Breast epithelium (tissue), 4 donors: Measurements from ENCODE around the gene MACROH2A1. TPM values are rescaled to one million over a fixed set of nuclear protein-coding genes. Genes with fewer than 3 reads are reported as not detected.

Experiments used
- DNase-seq, 2 donors: peaks; one replicate each; pipeline ENCODE4 v3.0.0-alpha.2; 2019; ENCODE audit warnings: low spot score in 2 of 2
- H3K27ac ChIP-seq, 2 donors: fragments of 200-600 bp; sonication (generic) in 1 of 2; one replicate each; pipeline ENCODE4 v1.5.1; 2016 to 2019; ENCODE audit warnings: mild to moderate bottlenecking in 1 of 2
- H3K27me3 ChIP-seq, 2 donors: fragments of 200-600 bp; sonication (generic) in 1 of 2; one replicate each; pipeline versions ENCODE4 v1.5.1 to v1.6.0; 2017 to 2019; ENCODE audit warnings: control low read depth in 1 of 2, mild to moderate bottlenecking in 1 of 2
- H3K36me3 ChIP-seq: fragments of 200-600 bp; one replicate; pipeline ENCODE4 v1.5.1; 2019
- H3K4me1 ChIP-seq, 2 donors: fragments of 200-600 bp; sonication (generic); one replicate each; pipeline ENCODE4 v1.5.1; 2016 to 2019; ENCODE audit warnings: control low read depth in 1 of 2
- H3K4me3 ChIP-seq, 3 donors: fragments of 200-600 bp; sonication (generic); 1 replicate in 2 of 3; 2 replicates in 1 of 3; pipeline ENCODE4 v1.5.1; 2016 to 2019; ENCODE audit warnings: mild to moderate bottlenecking in 3 of 3, moderate library complexity in 2 of 3
- H3K9me3 ChIP-seq, 2 donors: fragments of 200-600 bp; sonication (generic) in 1 of 2; one replicate each; pipeline ENCODE4 v1.5.1; 2016 to 2019; ENCODE audit warnings: control low read depth in 1 of 2
- CTCF ChIP-seq, 3 donors: fragments of 450-650 bp; IDR thresholded peaks; one replicate each; pipeline ENCODE4 v1.5.1; 2016 to 2017; ENCODE audit warnings: antibody characterized with exemption in 3 of 3, mild to moderate bottlenecking in 3 of 3, moderate library complexity in 3 of 3
- POLR2A ChIP-seq: fragments of 450-650 bp; IDR thresholded peaks from one replicate; pipeline ENCODE4 v1.6.1; 2016; ENCODE audit warnings: antibody characterized with exemption, mild to moderate bottlenecking, moderate library complexity
- POLR2AphosphoS5 ChIP-seq, 3 donors: sonication (generic); formaldehyde crosslinking; IDR thresholded peaks; one replicate each; pipeline ENCODE4 v1.6.1; 2017; ENCODE audit warnings: antibody characterized with exemption in 3 of 3
- intact Hi-C: fragments of 100-400 bp; cut with DNase I; formaldehyde crosslinking; loops from one replicate; pipeline ENCODE4 v1.15.1; 2023; ENCODE audit warnings: low total_unique reads
- total RNA-seq, 3 donors: library from RNA; depleted of rRNA; stranded (reverse); fragments of >200 nt; gene quantifications; one replicate each; pipeline ENCODE4 v1.1.0, GENCODE V29; 2016

Gene MACROH2A1
- total RNA-seq, 3 donors from 2014 or later = 255 to 293 (median 272) TPM

- no peak for DNase-seq
- H3K36me3 ChIP-seq = no peaks in the 10 kb centered on the region
- no peaks in the 10 kb centered on the region for H3K9me3 ChIP-seq
- no peak for TF ChIP-seq POLR2A
- no peaks in the 10 kb centered on the region for H3K4me1 ChIP-seq
- intact Hi-C loops = no loop called here
- H3K27me3 ChIP-seq = no peaks in the 10 kb centered on the region
- no peak overlapping the region for H3K4me3 ChIP-seq
- H3K27ac ChIP-seq = no peak overlapping the region
Measured at GRCh38 chr5:135327429-135328127, 71.5 kb downstream of the MACROH2A1 start.

GRCh38 chr5:135326296-135327254 lies 72.5 kb downstream of the MACROH2A1 start:
- no peaks in the 10 kb centered on the region for H3K4me1 ChIP-seq
- H3K27me3 ChIP-seq = no peaks in the 10 kb centered on the region
- TF ChIP-seq POLR2AphosphoS5 (IDR thresholded peaks at IDR 0.05) = no peak
- TF ChIP-seq POLR2A = no peak
- TF ChIP-seq CTCF (IDR thresholded peaks at IDR 0.05) = no peak
- no peak overlapping the region for H3K4me3 ChIP-seq
- intact Hi-C loops = no loop called here
- no peaks in the 10 kb centered on the region for H3K36me3 ChIP-seq
- no peak for DNase-seq
- no peak overlapping the region for H3K27ac ChIP-seq
- no peaks in the 10 kb centered on the region for H3K9me3 ChIP-seq

GRCh38 chr5:135324897-135325650 lies 74.0 kb downstream of the MACROH2A1 start:
- no peak for DNase-seq
- H3K4me1 ChIP-seq = no peaks in the 10 kb centered on the region
- H3K27me3 ChIP-seq = no peaks in the 10 kb centered on the region
- intact Hi-C loops = no loop called here
- TF ChIP-seq POLR2AphosphoS5 (IDR thresholded peaks at IDR 0.05) (no peak), CTCF (IDR thresholded peaks at IDR 0.05) (no peak), POLR2A (no peak)
- H3K9me3 ChIP-seq = no peaks in the 10 kb centered on the region
- no peaks in the 10 kb centered on the region for H3K36me3 ChIP-seq
- no peak overlapping the region for H3K4me3 ChIP-seq
- H3K27ac ChIP-seq = no peak overlapping the region

- no peaks in the 10 kb centered on the region for H3K4me1 ChIP-seq
- no peaks in the 10 kb centered on the region for H3K9me3 ChIP-seq
- no peak overlapping the region for H3K4me3 ChIP-seq
- DNase-seq = no peak
- no peaks in the 10 kb centered on the region for H3K27me3 ChIP-seq
- TF ChIP-seq CTCF (IDR thresholded peaks at IDR 0.05) (no peak), POLR2A (no peak), POLR2AphosphoS5 (IDR thresholded peaks at IDR 0.05) (no peak)
- H3K27ac ChIP-seq = no peak overlapping the region
- H3K36me3 ChIP-seq = no peaks in the 10 kb centered on the region
- intact Hi-C loops = no loop called here
Measured at GRCh38 chr5:135324160-135324559, 74.9 kb downstream of the MACROH2A1 start.

- Histone ChIP-seq H3K4me3 (no peak overlapping the region), H3K27me3 (no peaks in the 10 kb centered on the region), H3K27ac (no peak overlapping the region), H3K36me3 (no peaks in the 10 kb centered on the region), H3K9me3 (no peaks in the 10 kb centered on the region), H3K4me1 (no peaks in the 10 kb centered on the region)
- no peak for TF ChIP-seq CTCF (IDR thresholded peaks at IDR 0.05)
- TF ChIP-seq POLR2AphosphoS5 (IDR thresholded peaks at IDR 0.05) = no peak
- TF ChIP-seq POLR2A = no peak
- DNase-seq = no peak
- intact Hi-C loops = no loop called here
Measured at GRCh38 chr5:135323701-135324132, 75.3 kb downstream of the MACROH2A1 start.
